Brain microvascular endothelial cell (primary cell): ENCODE results near the gene LAMA3.

Experiments
- DNase-seq: peaks from one replicate; pipeline ENCODE4 v3.0.0-alpha.2; 2020
- H3K27ac ChIP-seq: fragments of 250-450 bp; sonication (Bioruptor Pico); 2 replicates; pipeline ENCODE4 v1.5.1; 2020; ENCODE audit warnings: mild to moderate bottlenecking, moderate library complexity
- H3K27me3 ChIP-seq: fragments of 250-450 bp; sonication (Bioruptor Pico); replicated peaks from 2 replicates; pipeline ENCODE4 v1.5.1; 2020; ENCODE audit warnings: mild to moderate bottlenecking
- H3K36me3 ChIP-seq: fragments of 250-450 bp; sonication (Bioruptor Pico); replicated peaks from 2 replicates; pipeline ENCODE4 v1.5.1; 2020; ENCODE audit warnings: mild to moderate bottlenecking
- H3K4me3 ChIP-seq: 2 replicates; pipeline ENCODE4 v1.5.1; 2011; ENCODE audit warnings: low read depth, mild to moderate bottlenecking, control low read depth, low read length, moderate library complexity
- CTCF ChIP-seq: IDR thresholded peaks from 2 replicates; pipeline ENCODE4 v1.5.1; 2011; ENCODE audit warnings: low read depth, mild to moderate bottlenecking, moderate library complexity, low read length, control low read depth, inconsistent platforms; ENCODE audit errors: missing control alignments
- in situ Hi-C: cut with HindIII; loops from 2 replicates; pipeline ENCODE4 v1.10.0; 2017; ENCODE audit warnings: low sequenced_read_pairs, low pct_ligation_motif_present

The LAMA3 gene

GRCh38 chr18:23885750-23886149 is 196.5 kb downstream of the LAMA3 start:
- Histone ChIP-seq H3K27ac (no peak overlapping the region), H3K36me3 (no peaks in the 10 kb centered on the region), H3K27me3 (no peaks in the 10 kb centered on the region), H3K4me3 (no peak overlapping the region)
- in situ Hi-C loops = no loop called here
- no peak for DNase-seq
- no peak for TF ChIP-seq CTCF

- no peak for DNase-seq
- in situ Hi-C loops = no loop called here
- Histone ChIP-seq H3K27me3 (no peaks in the 10 kb centered on the region), H3K27ac (no peak overlapping the region), H3K4me3 (no peak overlapping the region), H3K36me3 (no peaks in the 10 kb centered on the region)
- no peak for TF ChIP-seq CTCF
These were observed 197.8 kb downstream of the LAMA3 start for GRCh38 chr18:23887035-23887434.

- in situ Hi-C loops = no loop called here
These were observed 198.2 kb downstream of the LAMA3 start for GRCh38 chr18:23887493-23887892.

GRCh38 chr18:23888881-23889280 is 199.6 kb downstream of the LAMA3 start:
- Histone ChIP-seq H3K4me3 (no peak overlapping the region), H3K27me3 (no peaks in the 10 kb centered on the region), H3K27ac (no peak overlapping the region), H3K36me3 (no peaks in the 10 kb centered on the region)
- in situ Hi-C loops = no loop called here
- DNase-seq = no peak
- TF ChIP-seq CTCF = no peak

More at GRCh38 chr18:23887493-23887892, 198.2 kb downstream of the LAMA3 start:
- no peak for DNase-seq
- Histone ChIP-seq H3K27ac (no peak overlapping the region), H3K36me3 (no peaks in the 10 kb centered on the region), H3K4me3 (no peak overlapping the region), H3K27me3 (no peaks in the 10 kb centered on the region)
- no peak for TF ChIP-seq CTCF

- DNase-seq = no peak
- TF ChIP-seq CTCF = no peak
- no peaks in the 10 kb centered on the region for H3K27me3 ChIP-seq
- H3K4me3 ChIP-seq = no peak overlapping the region
- no peaks in the 10 kb centered on the region for H3K36me3 ChIP-seq
- in situ Hi-C loops = no loop called here
- H3K27ac ChIP-seq = no peak overlapping the region
These were observed 200.7 kb downstream of the LAMA3 start for GRCh38 chr18:23889907-23890306.

GRCh38 chr18:23890589-23890988 is 201.3 kb downstream of the LAMA3 start:
- peak; percentile 20 for DNase-seq
- H3K27ac ChIP-seq = no peak overlapping the region
- H3K4me3 ChIP-seq = no peak overlapping the region
- H3K27me3 ChIP-seq = no peaks in the 10 kb centered on the region
- no peaks in the 10 kb centered on the region for H3K36me3 ChIP-seq
- no peak for TF ChIP-seq CTCF
- in situ Hi-C loops = no loop called here
